ENCODE results near the gene ABR.

Gene ABR

DNA sequence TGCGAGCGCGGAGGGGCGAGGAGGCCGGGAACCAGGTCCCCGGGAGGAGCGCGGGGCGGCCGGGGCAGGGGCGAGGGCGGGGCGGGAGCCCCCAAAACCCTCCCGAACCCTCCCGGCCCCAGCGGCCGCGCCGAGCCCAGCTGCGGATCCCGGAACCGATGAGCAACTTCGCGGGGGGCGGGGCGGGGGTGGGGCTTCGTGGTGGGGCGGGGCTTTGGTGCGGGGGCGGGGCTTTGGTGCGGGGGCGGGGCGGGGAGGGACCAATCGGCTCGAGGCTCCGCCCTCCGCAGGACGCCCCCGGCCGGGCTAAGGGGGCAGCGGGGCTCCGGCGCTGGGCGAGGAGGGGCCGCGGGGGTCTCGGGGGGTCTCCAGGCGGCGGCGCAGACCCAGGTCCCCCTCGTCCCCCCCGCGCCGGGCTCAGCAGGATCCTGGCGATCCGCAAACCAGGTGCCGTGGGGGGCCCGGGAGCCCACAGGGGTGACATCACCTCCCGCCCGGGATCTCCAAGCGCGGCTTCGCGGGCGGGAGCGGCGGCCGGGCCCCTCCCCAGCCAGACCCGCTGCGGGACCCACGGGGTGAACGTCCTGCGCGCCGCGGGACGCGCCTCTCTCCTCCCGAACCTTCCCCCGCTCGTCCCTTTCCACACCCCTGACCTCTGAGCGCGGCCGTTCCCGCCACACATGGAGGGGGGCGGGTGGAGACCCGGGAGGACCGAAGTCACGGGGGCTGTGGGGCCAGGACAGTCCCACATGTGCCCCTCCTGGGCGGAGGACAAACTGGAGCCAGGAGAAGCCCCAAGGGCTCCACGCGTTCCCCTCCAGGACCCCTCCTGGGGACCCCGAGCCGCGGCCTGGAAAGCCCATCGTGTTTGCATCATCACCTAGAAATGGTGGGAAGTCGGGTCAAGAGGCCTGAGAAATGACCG is at the start of gene ABR:
ABR (minus strand) TSS at position 164 of the 925 bp plus-strand sequence. CDS start 254 bp downstream, outside the sequence.
- no peak for DNase-seq (ENCODE audit: low read depth)

DNA sequence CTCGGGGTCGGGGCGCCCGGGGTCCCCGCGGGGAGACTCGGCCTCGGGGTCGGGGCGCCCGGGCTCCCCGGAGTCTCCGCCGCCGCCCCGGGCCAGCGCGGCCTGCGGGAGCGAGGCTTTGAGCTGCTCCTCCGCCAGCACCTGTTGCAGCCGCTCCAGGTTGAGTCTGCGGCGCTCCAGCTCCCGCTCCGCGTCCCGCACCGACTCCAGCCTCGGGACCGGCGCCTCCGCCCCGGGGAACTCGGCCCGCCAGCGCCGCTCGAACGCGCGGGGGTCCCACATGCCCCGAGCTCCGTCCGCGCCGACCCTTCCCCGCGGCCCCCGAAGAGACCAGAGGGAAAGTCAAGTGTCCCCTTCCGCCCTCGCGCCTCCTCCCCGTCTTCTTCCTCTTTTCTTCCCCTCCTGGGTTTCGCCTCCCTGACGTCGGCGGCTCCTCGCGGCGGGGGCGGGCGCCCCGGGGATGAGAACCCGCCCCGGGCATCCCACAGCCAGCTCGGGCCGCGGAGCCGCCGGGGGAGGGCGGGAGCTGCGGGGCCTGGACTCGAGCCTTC is 49.6 kb upstream of the ABR start:
- DNase-seq (ENCODE audit: low read depth), result no peak

DNA sequence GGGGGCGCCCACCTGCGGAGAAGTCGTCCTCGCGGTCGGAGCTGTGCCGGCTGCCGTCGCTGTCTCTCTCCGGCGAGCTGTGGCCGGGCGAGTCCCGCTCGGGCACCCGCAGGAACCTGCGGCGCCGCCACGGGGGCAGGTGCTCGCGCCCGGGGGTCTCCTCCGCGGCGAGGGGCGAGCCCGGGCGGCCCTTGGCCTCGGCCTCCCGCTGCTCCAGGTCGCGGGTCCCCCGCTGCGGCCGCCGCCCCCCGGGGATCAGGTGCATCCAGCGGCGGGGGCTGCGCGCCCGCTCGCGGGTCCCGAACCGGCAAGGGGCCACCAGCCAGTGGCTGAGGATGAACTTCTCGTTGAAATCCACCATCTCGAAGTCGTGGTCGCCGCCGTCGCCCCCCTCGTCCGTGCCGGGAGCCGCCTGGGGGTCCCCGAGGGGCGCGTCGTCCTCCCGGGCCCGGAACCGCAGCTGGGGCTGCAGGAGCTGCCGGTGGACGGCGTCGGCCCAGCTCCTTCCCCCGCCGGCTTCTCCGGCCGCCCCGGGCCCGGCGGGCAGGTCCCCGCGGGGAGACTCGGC is 49.1 kb upstream of the ABR start:
- DNase-seq (ENCODE audit: low read depth), result no peak

DNA sequence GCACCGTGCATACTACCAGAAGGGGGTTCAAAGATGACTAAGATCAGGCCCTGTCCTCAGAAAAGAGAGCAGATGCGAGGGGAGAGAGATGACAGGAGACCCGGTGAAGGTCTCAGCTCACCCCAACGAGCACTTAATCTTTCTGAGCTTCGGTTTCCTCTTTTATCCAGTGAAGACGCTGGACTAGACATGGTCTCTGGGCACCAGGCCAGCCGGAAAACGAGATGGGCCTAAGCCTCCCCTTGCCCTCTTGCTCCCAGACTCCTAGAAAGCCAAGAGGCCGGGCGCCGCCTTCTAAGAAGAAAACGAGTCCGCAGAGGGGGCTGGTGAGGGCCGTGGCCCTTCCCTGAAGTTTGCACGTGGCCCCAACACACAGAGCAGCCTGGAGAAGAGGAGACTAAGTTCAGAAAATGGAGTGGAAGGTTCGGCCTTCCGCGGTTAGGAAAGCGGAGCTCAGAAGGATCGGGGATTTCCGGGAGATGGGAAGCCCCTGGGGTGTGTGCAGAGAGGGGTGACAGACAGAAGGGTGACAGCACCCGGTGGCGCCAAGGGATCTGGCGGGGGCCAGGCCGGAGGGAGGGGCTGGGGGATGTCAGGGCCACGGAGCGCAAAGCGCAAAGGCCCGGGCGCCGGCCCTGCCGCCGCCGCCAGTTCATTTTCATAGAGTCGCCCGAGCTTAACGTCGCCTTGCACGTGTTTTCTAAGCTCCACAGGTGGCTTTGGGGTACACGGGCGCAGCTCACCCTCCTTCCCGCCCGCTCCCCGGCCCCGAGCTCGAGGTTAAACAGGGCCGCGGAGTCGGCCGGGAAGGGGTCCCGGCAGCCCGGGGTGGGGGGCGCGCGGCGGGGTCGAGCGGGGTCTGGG is 48.4 kb upstream of the ABR start:
- no peak for DNase-seq (ENCODE audit: low read depth)

DNA sequence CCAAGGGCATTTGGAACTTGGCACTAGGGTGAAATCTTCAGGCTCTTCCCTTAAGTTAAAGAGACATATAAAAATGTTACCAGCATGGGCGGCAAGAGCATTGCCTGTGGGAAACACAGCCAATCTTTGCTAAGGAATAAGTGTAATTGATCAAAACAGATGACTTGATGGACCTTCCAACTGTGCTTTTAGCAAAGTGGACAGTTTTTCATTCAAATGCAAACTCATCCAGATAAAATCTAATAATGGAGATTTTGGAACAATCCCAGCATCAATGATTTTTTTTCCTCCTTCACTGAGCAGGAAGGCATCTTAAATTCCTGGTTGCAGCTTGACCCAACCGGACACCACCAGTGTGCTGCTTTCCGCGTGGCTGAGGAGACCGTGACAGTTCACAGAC is 47.6 kb upstream of the ABR start:
- no peak for DNase-seq (ENCODE audit: low read depth)

DNA sequence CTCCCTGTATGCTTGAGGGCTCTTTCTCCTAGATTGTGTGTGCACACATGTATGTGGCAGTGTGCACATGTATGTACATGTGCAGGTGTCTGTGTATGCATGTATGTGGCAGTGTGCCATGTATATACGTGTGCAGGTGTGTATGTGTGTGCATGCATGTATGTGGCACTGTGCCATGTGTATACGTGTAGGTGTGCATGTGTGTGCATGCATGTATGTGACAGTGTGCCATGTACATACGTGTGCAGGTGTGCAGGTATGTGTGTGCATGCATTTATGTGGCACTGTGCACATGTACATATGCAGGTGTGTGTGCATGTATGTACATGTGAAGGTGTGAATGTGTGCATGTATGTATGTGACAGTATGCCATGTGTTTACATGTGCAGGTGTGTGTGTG is 46.5 kb upstream of the ABR start:
- DNase-seq (ENCODE audit: low read depth), result no peak

DNA sequence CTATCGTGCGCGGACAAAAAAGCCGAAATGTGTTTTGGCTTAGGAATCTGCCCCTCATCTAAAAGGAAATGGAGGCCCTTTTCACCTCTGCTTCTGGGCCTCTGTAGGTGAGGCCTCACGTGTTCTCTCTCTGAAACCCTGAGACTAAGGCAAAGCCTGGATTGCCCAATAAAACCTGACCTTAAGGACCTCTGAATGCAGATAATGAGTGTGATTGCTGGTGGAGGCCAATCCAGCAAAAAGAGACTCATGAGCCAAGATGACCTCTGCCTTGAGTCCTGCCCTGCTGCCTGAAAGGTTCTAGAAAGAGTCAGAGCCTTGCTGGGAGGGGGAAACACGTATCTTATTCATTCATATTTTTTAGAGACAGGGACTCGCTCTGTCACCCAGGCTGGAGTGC is 44.5 kb upstream of the ABR start:
- DNase-seq (ENCODE audit: low read depth), result no peak

DNA sequence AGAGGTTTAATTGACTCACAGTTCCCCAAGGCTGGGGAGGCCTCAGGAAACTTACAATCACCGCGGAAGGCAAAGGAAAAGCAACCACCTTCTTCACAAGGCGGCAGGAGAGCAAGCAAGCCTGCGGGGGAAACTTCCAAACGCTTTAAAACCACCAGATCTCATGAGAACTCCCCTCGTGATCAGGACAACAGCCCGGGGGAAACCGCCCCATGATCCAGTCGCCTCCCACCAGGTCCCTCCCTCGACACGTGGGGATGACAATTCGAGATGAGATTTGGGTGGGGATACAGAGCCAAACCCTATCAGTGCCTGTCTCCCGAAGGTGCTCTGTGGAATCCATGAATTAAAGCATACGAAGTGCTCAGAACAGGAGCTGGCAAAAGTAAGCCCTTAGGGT is 43.9 kb upstream of the ABR start:
- DNase-seq (ENCODE audit: low read depth), result no peak

DNA sequence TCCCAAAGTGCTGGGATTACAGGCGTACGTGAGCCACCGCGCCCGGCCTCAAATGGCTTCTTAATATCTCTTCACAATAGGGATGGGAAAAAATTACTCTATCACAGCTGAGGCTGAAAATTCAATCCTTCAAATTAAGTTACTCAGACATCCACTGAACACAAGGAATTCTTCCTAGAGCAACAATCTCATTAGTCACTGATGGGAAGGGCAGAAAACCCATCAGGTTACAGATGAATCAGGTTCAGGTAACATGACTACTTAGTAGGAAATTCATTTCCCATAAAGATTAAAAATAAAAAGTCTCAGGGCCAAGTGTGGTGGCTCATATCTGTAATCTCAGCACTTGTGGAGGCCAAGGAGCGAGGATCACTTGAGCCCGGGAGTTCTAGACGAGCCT is 42.5 kb upstream of the ABR start:
- no peak for DNase-seq (ENCODE audit: low read depth)

DNA sequence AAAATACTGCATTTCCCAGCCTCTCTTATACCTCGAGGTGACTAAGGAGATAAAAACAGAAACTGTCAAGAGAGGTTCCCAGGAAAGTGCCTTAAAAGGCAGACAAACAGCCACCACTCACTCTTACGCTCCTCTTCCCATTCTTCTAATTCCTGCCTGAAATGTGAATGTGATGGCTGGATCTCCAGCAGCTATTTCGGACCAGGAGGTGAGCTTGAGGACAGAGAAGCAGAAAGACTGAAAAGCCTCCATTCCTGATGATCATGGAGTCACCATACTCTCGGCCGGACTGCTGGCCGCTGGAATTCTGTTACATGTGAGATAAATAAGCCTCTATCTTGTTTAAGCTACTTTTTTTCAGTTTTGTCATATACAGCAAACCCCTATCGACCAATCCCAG is 41.4 kb upstream of the ABR start:
- DNase-seq (ENCODE audit: low read depth), result no peak

DNA sequence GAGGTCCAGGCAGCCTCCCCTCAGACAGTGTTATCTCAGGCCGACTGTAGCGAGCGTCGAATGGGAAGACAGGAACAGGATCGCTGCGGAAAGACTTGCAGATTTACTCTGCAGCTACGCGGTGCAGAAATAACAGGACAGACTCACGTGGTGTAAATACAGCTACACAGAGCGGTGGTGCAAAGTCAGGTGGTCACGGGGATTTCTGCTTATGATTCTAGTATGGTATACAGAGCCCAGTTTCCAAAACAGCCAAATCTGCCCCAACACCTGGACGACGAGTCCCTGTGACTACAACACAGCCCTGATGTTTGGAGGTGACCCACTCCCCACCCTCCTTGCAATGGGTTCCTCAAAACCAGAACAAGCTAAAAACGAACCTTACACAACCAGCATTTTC is 40.6 kb upstream of the ABR start:
- no peak for DNase-seq (ENCODE audit: low read depth)

DNA sequence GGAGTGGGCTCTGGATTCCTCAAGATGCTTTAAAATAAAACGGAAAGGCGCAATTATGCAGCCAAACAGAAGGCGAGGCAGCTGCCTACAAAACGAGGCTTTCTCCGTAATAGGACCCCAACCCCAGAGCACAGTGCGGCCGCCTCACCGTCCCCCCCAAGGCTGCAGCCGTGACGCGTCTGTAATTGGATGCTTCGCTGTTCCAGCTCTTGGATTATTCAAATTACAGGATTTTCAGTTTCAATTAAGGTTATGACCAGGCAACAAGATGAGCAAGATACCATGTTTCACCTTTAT is 37.3 kb upstream of the ABR start:
- DNase-seq (ENCODE audit: low read depth), result no peak

DNA sequence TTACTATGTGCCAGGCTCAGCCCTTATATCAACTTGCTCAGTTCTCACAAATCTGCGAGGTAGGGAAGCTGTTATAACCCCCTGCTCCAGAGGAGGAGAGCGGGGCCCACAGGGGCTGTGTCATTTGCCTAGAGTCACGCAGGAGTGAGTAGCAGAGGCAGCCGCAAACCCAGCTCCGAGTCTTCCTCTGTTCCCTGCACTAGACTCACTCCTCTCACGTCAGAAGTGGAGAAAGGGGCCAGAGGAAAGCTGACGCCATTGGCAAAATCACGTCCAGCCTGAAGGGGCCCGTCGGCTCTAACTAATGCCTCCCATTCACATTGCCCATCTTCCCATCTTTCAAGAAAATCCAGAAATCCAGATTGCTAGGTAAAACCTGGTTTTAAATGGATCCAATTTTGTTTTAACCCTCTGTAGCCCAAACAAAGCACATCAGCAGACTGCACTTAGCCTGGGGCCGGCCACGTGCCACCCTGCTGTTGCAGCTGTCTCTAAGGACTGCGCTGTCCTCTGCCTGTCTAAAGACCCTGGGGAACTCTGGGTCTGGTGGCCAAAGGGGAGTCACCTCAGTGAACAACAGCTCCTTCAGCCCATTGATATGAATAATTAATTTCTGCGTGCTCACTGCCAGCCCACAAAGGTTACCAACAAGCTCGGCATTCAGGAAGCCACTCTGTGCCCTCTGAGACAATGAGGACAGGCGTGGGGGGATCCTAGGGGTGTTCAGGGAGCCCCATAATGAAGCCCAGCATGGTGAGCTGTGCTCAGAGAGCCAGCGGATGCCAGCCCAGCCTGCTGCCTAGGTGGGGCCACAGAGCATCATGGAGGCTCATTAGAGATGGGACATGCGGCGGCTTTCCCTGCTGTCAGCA is 36.7 kb upstream of the ABR start:
- DNase-seq (ENCODE audit: low read depth), result no peak

DNA sequence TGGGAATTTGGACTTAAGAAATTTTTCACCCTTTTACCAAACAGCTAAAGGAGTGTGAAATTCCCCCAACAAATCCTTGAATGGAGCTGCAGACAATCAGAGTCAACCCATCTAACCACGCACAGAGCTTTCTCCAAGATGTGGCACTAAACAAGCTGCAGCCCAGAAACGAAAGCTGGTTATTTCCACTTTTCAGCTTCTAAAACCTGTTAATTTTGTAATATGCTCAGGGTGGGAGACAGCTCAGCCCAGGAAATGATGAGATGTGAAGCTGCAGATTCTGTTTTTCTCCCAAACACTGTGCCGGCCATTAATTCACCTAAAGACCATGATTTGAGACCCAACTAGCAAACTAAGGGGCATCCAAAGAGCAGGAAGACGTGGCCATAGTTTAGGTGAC is 33.2 kb upstream of the ABR start:
- DNase-seq (ENCODE audit: low read depth), result no peak

DNA sequence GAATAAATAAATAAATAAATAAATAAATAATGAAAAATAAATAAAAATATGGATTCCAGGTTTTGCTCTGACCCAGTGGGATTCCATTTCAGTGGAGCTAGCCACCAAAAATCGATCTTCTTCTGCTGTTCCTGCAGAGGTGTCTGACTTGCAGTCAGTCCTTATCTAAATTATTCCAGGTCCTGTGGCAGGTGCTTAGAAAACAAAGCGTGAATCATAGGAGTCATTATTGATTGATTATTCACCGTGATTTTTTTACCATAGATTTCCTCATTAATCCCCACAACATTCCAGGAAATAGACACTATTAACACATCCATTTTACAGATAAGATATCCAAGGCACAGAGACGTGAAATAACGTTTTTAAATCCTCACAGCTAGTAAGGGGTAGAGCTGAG is 31.5 kb upstream of the ABR start:
- DNase-seq (ENCODE audit: low read depth), result no peak

DNA sequence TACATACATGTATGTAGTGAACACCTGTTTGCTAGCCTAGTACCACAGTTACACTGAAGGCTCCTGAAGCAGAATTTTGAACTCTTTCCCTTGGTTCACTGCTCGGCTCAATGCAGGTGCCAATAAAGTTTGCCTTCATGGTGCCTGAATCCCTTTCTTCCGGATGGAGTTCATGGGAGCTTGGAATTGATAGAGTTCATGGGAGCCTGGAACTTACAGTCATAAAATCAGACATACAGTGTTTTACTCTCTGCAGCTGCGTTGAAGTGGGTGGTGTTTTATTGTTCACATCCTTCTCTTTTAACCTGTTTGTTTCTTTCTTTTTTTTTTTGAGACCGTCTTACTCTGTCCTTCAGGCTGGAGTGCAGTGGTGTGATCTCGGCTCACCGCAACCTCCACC is 29.2 kb upstream of the ABR start:
- no peak for DNase-seq (ENCODE audit: low read depth)

DNA sequence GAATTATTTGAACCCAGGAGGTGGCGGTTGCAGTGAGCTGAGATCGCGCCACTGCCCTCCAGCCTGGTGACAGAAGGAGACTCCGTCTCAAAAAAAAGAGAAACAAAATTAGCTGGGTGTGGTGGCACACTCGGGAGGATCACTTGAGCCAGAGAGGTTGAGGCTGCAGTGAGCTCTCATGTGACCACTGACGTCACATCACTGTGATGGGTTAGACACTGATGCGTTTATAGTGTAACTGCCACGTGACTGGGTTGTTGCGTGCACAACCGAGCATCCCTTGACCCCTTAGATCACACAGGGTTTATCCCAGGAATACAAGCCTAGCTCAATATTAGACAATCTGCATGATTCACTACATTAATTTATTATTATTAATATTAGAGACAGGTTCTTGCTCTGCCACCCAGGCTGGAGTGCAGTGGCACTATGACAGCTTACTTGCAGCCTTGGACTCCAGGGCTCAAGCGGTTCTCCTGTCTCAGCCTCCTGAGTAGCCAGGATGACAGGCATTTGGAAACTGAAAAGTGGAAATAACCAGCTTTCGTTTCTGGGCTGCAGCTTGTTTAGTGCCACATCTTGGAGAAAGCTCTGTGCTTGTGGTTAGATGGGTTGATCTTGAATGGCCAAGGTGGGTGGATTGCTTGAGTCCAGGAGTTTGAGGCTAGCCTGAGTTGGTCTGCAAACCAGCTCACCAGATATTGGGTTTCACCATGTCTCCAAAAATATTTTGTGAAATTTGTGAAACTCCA is 26.4 kb upstream of the ABR start:
- DNase-seq (ENCODE audit: low read depth), result no peak

DNA sequence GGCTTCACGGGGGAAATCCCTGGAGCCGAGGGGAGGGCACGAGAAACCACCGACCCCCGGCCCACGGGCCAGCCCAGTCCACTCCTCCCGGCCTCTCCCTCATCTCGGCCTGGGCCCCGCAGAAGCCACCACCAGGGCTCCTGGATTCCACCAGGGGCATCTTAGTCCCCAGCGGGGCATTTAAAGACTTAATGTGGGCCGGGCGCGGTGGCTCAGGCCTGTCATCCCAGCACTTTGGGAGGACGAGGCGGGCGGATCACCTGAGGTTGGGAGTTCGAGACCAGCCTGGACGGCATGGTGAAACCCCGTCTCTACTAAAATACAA is 24.1 kb upstream of the ABR start:
- no peak for DNase-seq (ENCODE audit: low read depth)

DNA sequence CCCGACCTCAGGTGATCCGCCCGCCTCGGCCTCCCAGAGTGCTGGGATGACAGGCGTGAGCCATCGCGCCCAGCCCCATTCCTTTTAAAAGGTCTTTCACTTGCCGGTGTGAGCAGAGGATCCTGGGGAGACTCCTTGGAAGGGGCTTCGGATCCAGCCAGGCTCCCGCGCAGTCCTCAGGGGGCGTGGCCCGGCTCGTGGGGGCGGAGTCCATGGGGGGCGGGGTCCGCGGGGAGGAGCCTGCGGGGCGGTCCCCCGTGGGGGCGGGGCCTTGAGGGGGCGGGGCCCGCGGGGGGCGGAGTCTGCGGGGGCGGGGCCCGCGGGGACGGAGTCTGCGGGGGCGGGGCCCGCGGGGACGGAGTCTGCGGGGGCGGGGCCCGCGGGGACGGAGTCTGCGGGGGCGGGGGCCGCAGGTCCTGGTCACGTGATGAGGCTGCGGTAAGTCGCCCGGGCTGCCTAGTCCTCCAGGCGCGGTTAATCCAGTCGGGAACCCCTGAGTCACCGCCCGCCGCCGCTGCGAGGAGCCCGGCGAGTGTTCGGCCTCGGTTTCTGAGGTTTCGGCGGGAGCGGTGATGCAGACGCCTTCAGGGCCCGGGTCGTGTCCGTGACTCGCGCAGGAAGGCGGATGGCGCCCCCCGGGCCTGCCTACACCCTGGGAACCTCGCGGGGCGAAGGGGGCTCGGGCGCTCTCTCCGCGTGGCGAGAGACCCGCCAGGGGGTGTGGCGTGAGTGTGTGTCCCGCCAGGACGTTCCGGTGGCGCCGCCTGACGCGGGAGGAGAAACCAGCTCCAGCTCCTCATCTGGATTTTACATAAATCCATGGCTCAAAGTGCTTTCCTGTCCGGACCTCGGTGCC is 23.6 kb upstream of the ABR start:
- DNase-seq (ENCODE audit: low read depth), result no peak

DNA sequence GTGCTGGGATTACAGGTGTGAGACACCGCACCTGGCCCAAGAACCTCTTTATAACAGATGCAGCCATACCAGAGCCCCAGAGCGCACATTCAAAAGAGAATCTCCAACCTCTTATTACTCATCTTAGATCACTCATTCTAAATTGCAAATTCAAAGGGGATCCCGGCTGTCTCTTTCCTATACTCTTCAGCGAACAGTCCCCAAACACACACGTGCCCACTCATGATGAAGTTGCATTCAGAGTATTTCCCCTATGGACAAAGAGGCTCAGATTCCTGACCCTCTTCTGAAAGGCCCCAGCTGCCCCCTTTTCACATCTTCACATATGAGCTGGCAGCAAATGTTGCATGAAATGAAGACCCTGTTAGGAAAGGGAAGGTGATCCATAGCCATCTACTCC is 22.5 kb upstream of the ABR start:
- no peak for DNase-seq (ENCODE audit: low read depth)
